Measurements from ENCODE around the gene ARHGAP25.

ARHGAP25 gene

DNA sequence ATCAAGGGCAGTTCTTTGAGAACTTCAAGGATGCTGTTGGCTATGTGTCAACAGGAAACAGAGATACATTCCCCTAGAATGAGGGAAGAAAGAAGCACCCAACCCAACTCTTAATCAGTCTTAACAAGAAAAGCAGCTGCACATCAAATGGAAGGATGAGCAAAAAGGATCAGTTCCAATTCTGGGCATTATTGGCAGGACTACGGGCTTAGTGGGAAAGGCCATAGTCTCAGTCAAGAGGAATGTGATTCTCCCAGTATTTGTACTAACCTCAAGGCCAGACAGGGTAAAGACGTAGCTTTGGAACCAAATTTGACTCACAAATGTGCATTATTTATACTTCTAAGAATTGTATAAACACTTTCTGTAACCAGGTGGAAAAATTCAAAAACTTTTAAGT is 118.4 kb downstream of the ARHGAP25 start:
- Histone ChIP-seq H3K27ac (ENCODE audit: low read depth, low read length) (no peak overlapping the region), H3K79me2 (ENCODE audit: control insufficient read depth, low read length) (no peaks in the 10 kb centered on the region), H3K4me2 (ENCODE audit: low read length) (no peak overlapping the region), H3K4me1 (ENCODE audit: control insufficient read depth, low read length) (peaks cover 8% of the 10 kb centered on the region), H3K9me3 (ENCODE audit: control insufficient read depth, insufficient read depth, low read length) (no peaks in the 10 kb centered on the region), H3K27me3 (ENCODE audit: control insufficient read depth, low read length) (no peaks in the 10 kb centered on the region), H3K4me3 (ENCODE audit: low read length) (no peak overlapping the region), H3K36me3 (ENCODE audit: control insufficient read depth, low read length) (no peaks in the 10 kb centered on the region), H3F3A (ENCODE audit: control insufficient read depth, insufficient read depth) (no peaks in the 10 kb centered on the region), H4K20me1 (ENCODE audit: control insufficient read depth, insufficient read depth, low read depth, low read length) (no peaks in the 10 kb centered on the region), H3K9me2 (replicated peaks; ENCODE audit: control insufficient read depth, low read length) (no peaks in the 10 kb centered on the region)
- TF ChIP-seq, protein P1, sequence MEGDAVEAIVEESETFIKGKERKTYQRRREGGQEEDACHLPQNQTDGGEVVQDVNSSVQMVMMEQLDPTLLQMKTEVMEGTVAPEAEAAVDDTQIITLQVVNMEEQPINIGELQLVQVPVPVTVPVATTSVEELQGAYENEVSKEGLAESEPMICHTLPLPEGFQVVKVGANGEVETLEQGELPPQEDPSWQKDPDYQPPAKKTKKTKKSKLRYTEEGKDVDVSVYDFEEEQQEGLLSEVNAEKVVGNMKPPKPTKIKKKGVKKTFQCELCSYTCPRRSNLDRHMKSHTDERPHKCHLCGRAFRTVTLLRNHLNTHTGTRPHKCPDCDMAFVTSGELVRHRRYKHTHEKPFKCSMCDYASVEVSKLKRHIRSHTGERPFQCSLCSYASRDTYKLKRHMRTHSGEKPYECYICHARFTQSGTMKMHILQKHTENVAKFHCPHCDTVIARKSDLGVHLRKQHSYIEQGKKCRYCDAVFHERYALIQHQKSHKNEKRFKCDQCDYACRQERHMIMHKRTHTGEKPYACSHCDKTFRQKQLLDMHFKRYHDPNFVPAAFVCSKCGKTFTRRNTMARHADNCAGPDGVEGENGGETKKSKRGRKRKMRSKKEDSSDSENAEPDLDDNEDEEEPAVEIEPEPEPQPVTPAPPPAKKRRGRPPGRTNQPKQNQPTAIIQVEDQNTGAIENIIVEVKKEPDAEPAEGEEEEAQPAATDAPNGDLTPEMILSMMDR (IDR thresholded peaks at IDR 0.05; ENCODE audit: low read depth, low read length, poor library complexity, severe bottlenecking), result no peak
- TF ChIP-seq EZH2phosphoT487 (IDR thresholded peaks at IDR 0.05; ENCODE audit: borderline replicate concordance, low read length), result no peak

DNA sequence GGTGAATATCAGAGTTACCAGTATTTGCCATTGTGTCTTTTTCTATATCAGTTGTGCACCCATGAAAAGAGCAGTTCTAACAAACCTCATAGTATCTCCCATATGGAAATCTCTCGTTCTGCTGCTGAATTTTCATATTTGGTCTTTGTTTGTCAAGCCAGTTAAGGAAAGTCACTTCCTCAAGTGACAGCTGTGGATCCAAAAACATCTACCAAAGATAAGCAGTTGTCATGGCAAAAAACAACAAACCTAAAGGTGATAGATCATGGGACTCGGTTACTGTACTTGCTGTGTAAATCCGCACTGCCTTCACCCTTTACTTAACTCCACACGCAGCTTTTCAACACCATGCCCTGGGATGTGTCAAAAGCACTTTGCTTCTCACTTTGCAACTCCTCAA is 119.3 kb downstream of the ARHGAP25 start:
- H3K9me2 ChIP-seq (replicated peaks; ENCODE audit: control insufficient read depth, low read length), result no peaks in the 10 kb centered on the region
- H4K20me1 ChIP-seq (ENCODE audit: control insufficient read depth, insufficient read depth, low read depth, low read length), result no peaks in the 10 kb centered on the region
- H3K79me2 ChIP-seq (ENCODE audit: control insufficient read depth, low read length), result no peaks in the 10 kb centered on the region
- no peaks in the 10 kb centered on the region for H3F3A ChIP-seq (ENCODE audit: control insufficient read depth, insufficient read depth)
- H3K36me3 ChIP-seq (ENCODE audit: control insufficient read depth, low read length), result no peaks in the 10 kb centered on the region
- H3K27ac ChIP-seq (ENCODE audit: low read depth, low read length), result no peak overlapping the region
- no peak for TF ChIP-seq EZH2phosphoT487 (IDR thresholded peaks at IDR 0.05; ENCODE audit: borderline replicate concordance, low read length)
- H3K9me3 ChIP-seq (ENCODE audit: control insufficient read depth, insufficient read depth, low read length), result no peaks in the 10 kb centered on the region
- no peak overlapping the region for H3K4me3 ChIP-seq (ENCODE audit: low read length)
- H3K4me1 ChIP-seq (ENCODE audit: control insufficient read depth, low read length), result peaks cover 17% of the 10 kb centered on the region
- no peaks in the 10 kb centered on the region for H3K27me3 ChIP-seq (ENCODE audit: control insufficient read depth, low read length)
- H3K4me2 ChIP-seq (ENCODE audit: low read length), result no peak overlapping the region

DNA sequence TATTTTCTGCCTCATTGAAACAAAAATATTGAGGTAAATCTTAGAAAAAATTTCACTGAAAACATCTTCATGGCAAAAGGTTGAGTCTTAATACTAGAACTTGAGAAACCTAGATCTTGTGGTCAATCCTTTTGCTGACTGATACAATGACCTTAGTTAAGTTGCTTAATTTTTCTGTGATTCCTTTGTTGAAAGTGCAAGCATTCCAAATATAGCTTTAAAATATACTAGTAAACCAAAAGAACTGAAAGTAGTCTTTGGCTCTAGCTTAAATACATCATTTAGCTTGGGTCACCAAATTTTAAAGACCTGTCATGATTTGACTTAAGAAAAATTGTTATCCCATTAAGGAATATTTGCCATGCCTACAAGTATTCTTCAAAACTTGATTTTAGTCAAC is 119.9 kb downstream of the ARHGAP25 start:
- no peak overlapping the region for H3K4me3 ChIP-seq (ENCODE audit: low read length)
- no peaks in the 10 kb centered on the region for H3F3A ChIP-seq (ENCODE audit: control insufficient read depth, insufficient read depth)
- H4K20me1 ChIP-seq (ENCODE audit: control insufficient read depth, insufficient read depth, low read depth, low read length), result no peaks in the 10 kb centered on the region
- H3K27me3 ChIP-seq (ENCODE audit: control insufficient read depth, low read length), result no peaks in the 10 kb centered on the region
- no peak overlapping the region for H3K4me2 ChIP-seq (ENCODE audit: low read length)
- TF ChIP-seq, protein P1 (IDR thresholded peaks at IDR 0.05; ENCODE audit: low read depth, low read length, poor library complexity, severe bottlenecking), result no peak
- TF ChIP-seq EZH2phosphoT487 (IDR thresholded peaks at IDR 0.05; ENCODE audit: borderline replicate concordance, low read length), result no peak
- H3K27ac ChIP-seq (ENCODE audit: low read depth, low read length), result no peak overlapping the region
- no peaks in the 10 kb centered on the region for H3K36me3 ChIP-seq (ENCODE audit: control insufficient read depth, low read length)
- no peaks in the 10 kb centered on the region for H3K79me2 ChIP-seq (ENCODE audit: control insufficient read depth, low read length)
- no peaks in the 10 kb centered on the region for H3K9me3 ChIP-seq (ENCODE audit: control insufficient read depth, insufficient read depth, low read length)
- peaks cover 19% of the 10 kb centered on the region for H3K4me1 ChIP-seq (ENCODE audit: control insufficient read depth, low read length)
- no peaks in the 10 kb centered on the region for H3K9me2 ChIP-seq (replicated peaks; ENCODE audit: control insufficient read depth, low read length)

DNA sequence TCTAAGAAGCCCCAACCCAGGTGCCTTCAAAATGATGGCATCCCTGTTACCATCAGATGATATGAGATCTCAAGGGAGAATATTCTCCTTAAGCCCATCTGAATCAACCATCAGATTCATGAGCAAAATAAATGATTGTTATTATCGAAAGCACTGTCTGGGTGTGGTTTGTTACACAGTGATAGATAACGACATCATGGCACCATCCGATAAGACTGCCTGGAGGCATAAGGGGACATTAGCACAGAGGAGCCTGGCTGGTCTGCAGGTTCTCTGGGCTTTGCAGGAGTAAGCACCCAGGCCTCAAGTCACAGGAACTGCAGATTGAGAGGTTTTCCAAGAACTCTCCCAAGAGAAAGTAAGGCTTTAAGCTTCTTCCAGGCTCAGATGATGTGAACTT is 120.9 kb downstream of the ARHGAP25 start:
- Histone ChIP-seq H3K27ac (ENCODE audit: low read depth, low read length) (no peak overlapping the region), H3K79me2 (ENCODE audit: control insufficient read depth, low read length) (no peaks in the 10 kb centered on the region)

More for the DNA sequence above, 120.9 kb downstream of the ARHGAP25 start:
- Histone ChIP-seq H4K20me1 (ENCODE audit: control insufficient read depth, insufficient read depth, low read depth, low read length) (no peaks in the 10 kb centered on the region), H3K9me2 (replicated peaks; ENCODE audit: control insufficient read depth, low read length) (no peaks in the 10 kb centered on the region), H3F3A (ENCODE audit: control insufficient read depth, insufficient read depth) (no peaks in the 10 kb centered on the region), H3K27me3 (ENCODE audit: control insufficient read depth, low read length) (no peaks in the 10 kb centered on the region), H3K9me3 (ENCODE audit: control insufficient read depth, insufficient read depth, low read length) (no peaks in the 10 kb centered on the region), H3K4me2 (ENCODE audit: low read length) (no peak overlapping the region), H3K4me3 (ENCODE audit: low read length) (no peak overlapping the region), H3K4me1 (ENCODE audit: control insufficient read depth, low read length) (peaks cover 19% of the 10 kb centered on the region), H3K36me3 (ENCODE audit: control insufficient read depth, low read length) (no peaks in the 10 kb centered on the region)
- TF ChIP-seq, protein P1 (IDR thresholded peaks at IDR 0.05; ENCODE audit: low read depth, low read length, poor library complexity, severe bottlenecking), result no peak
- TF ChIP-seq EZH2phosphoT487 (IDR thresholded peaks at IDR 0.05; ENCODE audit: borderline replicate concordance, low read length), result no peak
